GM23338 (cell line): Measurements from ENCODE around the gene ABCB11. TPM values are rescaled to one million over a fixed set of nuclear protein-coding genes. Genes with fewer than 3 reads are reported as not detected.

Experiments used
- ATAC-seq: fragments of 200-7000 bp; cut with Tn5 transposase; 3 replicates; pipeline ENCODE4 v1.9.1; 2020
- DNase-seq: peaks from one replicate; pipeline ENCODE4 v3.0.0-alpha.2; 2015; ENCODE audit warnings: low spot score
- H2AFZ ChIP-seq: fragments of 200-600 bp; sonication (generic); 2 replicates; pipeline ENCODE4 v1.8.0; 2016; ENCODE audit warnings: antibody characterized with exemption, mild to moderate bottlenecking, moderate library complexity
- H3F3A ChIP-seq: fragments of 200-600 bp; sonication (generic); replicated peaks from 2 replicates; pipeline ENCODE4 v1.8.0; 2017; ENCODE audit warnings: antibody characterized with exemption, mixed run types, low read depth
- H3K27ac ChIP-seq: fragments of 200-600 bp; sonication (generic); 2 replicates; pipeline ENCODE4 v1.6.1; 2016; ENCODE audit warnings: low read depth
- H3K27me3 ChIP-seq: fragments of 200-600 bp; sonication (generic); 2 replicates; pipeline ENCODE4 v1.8.0; 2016; ENCODE audit warnings: mild to moderate bottlenecking, mixed run types, moderate library complexity; ENCODE audit not compliant: insufficient read depth
- H3K36me3 ChIP-seq: fragments of 200-600 bp; sonication (generic); 2 replicates; pipeline ENCODE4 v1.8.0; 2016; ENCODE audit warnings: mild to moderate bottlenecking; ENCODE audit not compliant: insufficient read depth
- H3K4me1 ChIP-seq: fragments of 200-600 bp; sonication (generic); 2 replicates; pipeline ENCODE4 v1.8.0; 2016; ENCODE audit warnings: mild to moderate bottlenecking, moderate library complexity; ENCODE audit not compliant: insufficient read depth
- H3K4me2 ChIP-seq: fragments of 200-600 bp; sonication (generic); 2 replicates; pipeline ENCODE4 v1.7.1; 2017; ENCODE audit warnings: mixed run types
- H3K4me3 ChIP-seq: fragments of 200-600 bp; sonication (generic); 2 replicates; pipeline ENCODE4 v1.6.1; 2016; ENCODE audit warnings: mixed run types
- H3K79me2 ChIP-seq: fragments of 200-600 bp; sonication (generic); replicated peaks from 2 replicates; pipeline ENCODE4 v1.8.0; 2017; ENCODE audit warnings: mild to moderate bottlenecking; ENCODE audit not compliant: insufficient read depth
- H3K9me2 ChIP-seq: fragments of 200-600 bp; sonication (generic); 2 replicates; pipeline ENCODE4 v1.8.0; 2017; ENCODE audit not compliant: insufficient read depth
- H4K20me1 ChIP-seq: fragments of 200-600 bp; sonication (generic); replicated peaks from 2 replicates; pipeline ENCODE4 v1.8.0; 2017; ENCODE audit warnings: mild to moderate bottlenecking; ENCODE audit not compliant: insufficient read depth
- H3K27ac Mint-ChIP-seq: 2 replicates; pipeline ENCODE4 v1.8.0; 2020; ENCODE audit warnings: inconsistent platforms, mild to moderate bottlenecking, moderate library complexity, mixed read lengths
- H3K27me3 Mint-ChIP-seq: 3 replicates; pipeline ENCODE4 v1.8.0; 2022; ENCODE audit warnings: low read depth, mild to moderate bottlenecking, moderate library complexity, mixed read lengths, inconsistent platforms; ENCODE audit not compliant: insufficient read depth, poor library complexity
- H3K36me3 Mint-ChIP-seq: 3 replicates; pipeline ENCODE4 v1.8.0; 2021; ENCODE audit warnings: low read depth, mild to moderate bottlenecking, inconsistent platforms, moderate library complexity, mixed read lengths
- H3K4me1 Mint-ChIP-seq: 3 replicates; pipeline ENCODE4 v1.8.0; 2020; ENCODE audit warnings: mild to moderate bottlenecking, inconsistent platforms, mixed read lengths
- H3K4me3 Mint-ChIP-seq: 3 replicates; pipeline ENCODE4 v1.8.0; 2021; ENCODE audit warnings: moderate library complexity, mild to moderate bottlenecking, inconsistent platforms, mixed read lengths
- H3K9me3 Mint-ChIP-seq: 3 replicates; pipeline ENCODE4 v1.8.0; 2020; ENCODE audit warnings: moderate library complexity, mild to moderate bottlenecking, inconsistent platforms, mixed read lengths
- EZH2 ChIP-seq: fragments of 200-600 bp; sonication (generic); IDR thresholded peaks from one replicate; pipeline ENCODE4 v1.8.0; 2017; ENCODE audit warnings: antibody characterized with exemption, mild to moderate bottlenecking, low read depth; ENCODE audit not compliant: unreplicated experiment
- EZH2phosphoT487 ChIP-seq: fragments of 200-600 bp; sonication (generic); IDR thresholded peaks from one replicate; pipeline ENCODE4 v1.8.1; 2018; ENCODE audit warnings: antibody characterized with exemption; ENCODE audit not compliant: unreplicated experiment
- JUNB ChIP-seq: IDR thresholded peaks from one replicate; pipeline ENCODE4 v1.6.1; 2016; ENCODE audit warnings: antibody characterized with exemption; ENCODE audit not compliant: unreplicated experiment
- POLR2AphosphoS5 ChIP-seq: IDR thresholded peaks from 2 replicates; pipeline ENCODE4 v1.6.1; 2016; ENCODE audit warnings: antibody characterized with exemption, low read depth
- STAT1 ChIP-seq: IDR thresholded peaks from one replicate; pipeline ENCODE4 v1.6.1; 2016; ENCODE audit warnings: antibody characterized with exemption; ENCODE audit not compliant: unreplicated experiment
- ZNF114 ChIP-seq: fragments of 250-450 bp; sonication (Bioruptor Pico); IDR thresholded peaks from 2 replicates; pipeline ENCODE4 v1.5.0; 2020; ENCODE audit warnings: mild to moderate bottlenecking, moderate library complexity
- ZNF462 ChIP-seq: fragments of 250-450 bp; sonication (Bioruptor Pico); IDR thresholded peaks from 2 replicates; pipeline ENCODE4 v1.5.0; 2020; ENCODE audit warnings: mild to moderate bottlenecking, moderate library complexity
- polyA plus RNA-seq: library from polyadenylated mRNA; unstranded; fragments of >200 nt; fragmentation: Nextera tagmentation; extraction: Ambion mirVana; gene quantifications from 2 replicates; pipeline ENCODE4 v1.2.1, GENCODE V29; 2016
- total RNA-seq: library from RNA; depleted of rRNA; stranded (reverse); fragments of >200 nt; shearing (Covaris generic); gene quantifications from 2 replicates; pipeline ENCODE4 v1.2.3, GENCODE V29; 2014

ABCB11 gene
- total and polyA plus RNA-seq, 2 experiments from 2014 or later: not detected

GRCh38 chr2:168964251-168964807, 66.8 kb downstream of the ABCB11 start (continued):
- no peak for TF ChIP-seq ZNF462 (CRISPR knock-in tag)

- H3F3A ChIP-seq: no peaks in the 10 kb centered on the region
- no peak overlapping the region for H2AFZ ChIP-seq
- no peak overlapping the region for H3K4me3 Mint-ChIP-seq
- no peaks in the 10 kb centered on the region for H3K79me2 ChIP-seq
- ATAC-seq: no peak
- no peak overlapping the region for H3K27ac ChIP-seq
- H3K27me3 ChIP-seq: no peaks in the 10 kb centered on the region
- no peaks in the 10 kb centered on the region for H3K9me3 Mint-ChIP-seq
- no peaks in the 10 kb centered on the region for H3K4me1 ChIP-seq
- no peaks in the 10 kb centered on the region for H3K36me3 ChIP-seq
- H3K27me3 Mint-ChIP-seq: no peaks in the 10 kb centered on the region
- H3K4me3 ChIP-seq: no peak overlapping the region
- peaks cover 6% of the 10 kb centered on the region; the same call in 1 of the 3 replicates for H3K4me1 Mint-ChIP-seq
- H3K27ac Mint-ChIP-seq: no peak overlapping the region
- H3K9me2 ChIP-seq: 0 out of 2 replicates have a peak, but pooled peaks cover 4% of the 10 kb centered on the region
- DNase-seq: no peak
- no peaks in the 10 kb centered on the region for H3K36me3 Mint-ChIP-seq
- H4K20me1 ChIP-seq: no peaks in the 10 kb centered on the region
- no peak overlapping the region for H3K4me2 ChIP-seq
- TF ChIP-seq EZH2phosphoT487 (no peak), STAT1 (no peak), ZNF462 (CRISPR knock-in tag) (no peak), POLR2AphosphoS5 (no peak), ZNF114 (CRISPR knock-in tag) (no peak), EZH2 (no peak), JUNB (no peak)
These were observed 68.5 kb downstream of the ABCB11 start for GRCh38 chr2:168962636-168963035.
